CD4-positive, alpha-beta T cell (primary cell): Measurements from ENCODE around the gene PLEKHA7. TPM values are rescaled to one million over a fixed set of nuclear protein-coding genes. Genes with fewer than 3 reads are reported as not detected.

ENCODE experiments used
- ATAC-seq: fragments of 200-7000 bp; cut with Tn5 transposase; one replicate; pipeline ENCODE4 v1.10.0; 2022; ENCODE audit warnings: mild to moderate bottlenecking; ENCODE audit not compliant: poor library complexity
- CTCF ChIA-PET: fragments of 350-600 bp; sonication (Branson Sonifier 250); formaldehyde crosslinking; loops from one replicate; lab custom pipeline; 2021; ENCODE audit warnings: antibody characterized with exemption, inconsistent platforms; lab: Charles Lee
- POLR2A ChIA-PET: fragments of 350-600 bp; sonication (Branson Sonifier 250); formaldehyde crosslinking; loops from one replicate; lab custom pipeline; 2021; ENCODE audit warnings: antibody characterized with exemption, inconsistent platforms; lab: Charles Lee
- DNase-seq, 14 experiments: peaks; one replicate each; pipeline ENCODE4 v3.0.0-alpha.2; 2013 to 2020; ENCODE audit warnings: mixed read lengths in 2 of 14
- H3K27ac ChIP-seq, 2 donors: one replicate each; pipeline versions ENCODE4 v1.5.1 to v1.7.0; 2013; ENCODE audit warnings: low read length in 2 of 2, low read depth in 1 of 2, mild to moderate bottlenecking in 1 of 2
- H3K27me3 ChIP-seq, 2 experiments: 1 replicate in 1 of 2; 2 replicates in 1 of 2; pipeline versions ENCODE4 v1.6.1 to v1.7.0; 2013; ENCODE audit warnings: low read length in 2 of 2, control low read depth in 1 of 2, mild to moderate bottlenecking in 1 of 2, moderate library complexity in 1 of 2; ENCODE audit not compliant: insufficient read depth in 2 of 2, control insufficient read depth in 1 of 2
- H3K36me3 ChIP-seq: one replicate; pipeline ENCODE4 v1.6.1; 2013; ENCODE audit warnings: low read length, control low read depth; ENCODE audit not compliant: insufficient read depth
- H3K4me1 ChIP-seq: one replicate; pipeline ENCODE4 v1.6.1; 2013; ENCODE audit warnings: low read length, control low read depth; ENCODE audit not compliant: insufficient read depth
- H3K4me3 ChIP-seq: one replicate; pipeline ENCODE4 v1.5.1; 2013; ENCODE audit warnings: mild to moderate bottlenecking, low read length, moderate library complexity
- H3K9me3 ChIP-seq, 2 experiments: 1 replicate in 1 of 2; 2 replicates in 1 of 2; pipeline versions ENCODE4 v1.6.1 to v1.7.0; 2013; ENCODE audit warnings: low read length in 2 of 2, mild to moderate bottlenecking in 2 of 2, control low read depth in 1 of 2, moderate library complexity in 1 of 2; ENCODE audit not compliant: control insufficient read depth in 1 of 2, insufficient read depth in 1 of 2
- H3K27ac Mint-ChIP-seq: one replicate; pipeline ENCODE4 v1.8.0; 2020; ENCODE audit warnings: mixed read lengths
- H3K27me3 Mint-ChIP-seq: one replicate; pipeline ENCODE4 v1.8.0; 2021; ENCODE audit warnings: mixed read lengths
- H3K36me3 Mint-ChIP-seq: one replicate; pipeline ENCODE4 v1.8.0; 2021; ENCODE audit warnings: low read depth, mixed read lengths
- H3K4me1 Mint-ChIP-seq: one replicate; pipeline ENCODE4 v1.8.0; 2021; ENCODE audit warnings: low read depth, mixed read lengths
- H3K4me3 Mint-ChIP-seq: one replicate; pipeline ENCODE4 v1.8.0; 2020; ENCODE audit warnings: mild to moderate bottlenecking, mixed read lengths
- H3K9me3 Mint-ChIP-seq: one replicate; pipeline ENCODE4 v1.8.0; 2020; ENCODE audit warnings: mixed read lengths
- intact Hi-C, 2 experiments: fragments of 100-400 bp; cut with DNase I in 1 of 2; cut with micrococcal nuclease in 1 of 2; formaldehyde crosslinking; loops; one replicate each; pipeline versions ENCODE4 v1.15.1 to v1.9.0; 2023 to 2025; cut with DNase I, micrococcal nuclease
- total RNA-seq, 174 experiments: library from RNA in 2 of 174; stranded (reverse) in 2 of 174; gene quantifications; one replicate each; pipeline ENCODE4 v1.2.3 and lab custom pipeline; 2021 to 2026
- TF ChIP-seq, protein P1 (sequence below): fragments of 200-600 bp; IDR thresholded peaks from one replicate; pipeline ENCODE4 v1.8.0; 2022; ENCODE audit warnings: antibody characterized with exemption, mild to moderate bottlenecking

The PLEKHA7 gene
- total RNA-seq, 2 experiments from 2014 or later = 4.5 to 4.8 TPM

DNA sequence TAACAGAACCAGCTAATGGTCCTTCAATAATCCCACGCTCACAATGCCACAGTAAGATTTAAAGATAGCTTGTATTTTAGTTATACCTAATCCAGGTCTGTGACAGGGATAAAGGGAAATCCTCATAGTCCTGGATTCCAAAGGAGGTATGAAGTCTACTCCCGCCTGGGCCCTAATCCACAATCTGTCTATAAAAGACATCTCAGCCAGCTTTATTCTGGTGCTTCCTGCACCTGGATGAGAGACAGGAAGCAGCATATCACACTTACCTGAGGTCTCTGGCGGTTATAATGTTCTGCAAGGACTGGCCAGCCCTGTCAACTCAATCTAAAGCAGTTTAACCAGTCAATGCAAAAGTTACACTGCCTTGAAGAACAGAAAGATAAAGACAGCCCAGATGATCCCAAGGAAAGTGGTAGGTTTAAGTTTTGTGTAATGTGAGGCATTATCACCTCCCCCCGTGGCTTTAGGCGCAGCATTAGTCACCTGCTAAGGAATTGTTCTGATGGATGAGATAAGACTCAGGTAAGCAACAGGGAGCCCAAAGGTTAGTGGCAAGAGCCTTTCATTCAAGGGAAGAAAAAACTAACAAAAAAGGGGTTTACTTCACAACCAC is 57.6 kb downstream of the PLEKHA7 start:
- H3K4me3 ChIP-seq = no peak overlapping the region
- Mint-ChIP-seq H3K4me3 (no peak overlapping the region), H3K9me3 (no peaks in the 10 kb centered on the region), H3K36me3 (no peaks in the 10 kb centered on the region), H3K4me1 (peaks cover 9% of the 10 kb centered on the region), H3K27ac (no peak overlapping the region), H3K27me3 (no peaks in the 10 kb centered on the region)
- TF ChIP-seq, protein P1, sequence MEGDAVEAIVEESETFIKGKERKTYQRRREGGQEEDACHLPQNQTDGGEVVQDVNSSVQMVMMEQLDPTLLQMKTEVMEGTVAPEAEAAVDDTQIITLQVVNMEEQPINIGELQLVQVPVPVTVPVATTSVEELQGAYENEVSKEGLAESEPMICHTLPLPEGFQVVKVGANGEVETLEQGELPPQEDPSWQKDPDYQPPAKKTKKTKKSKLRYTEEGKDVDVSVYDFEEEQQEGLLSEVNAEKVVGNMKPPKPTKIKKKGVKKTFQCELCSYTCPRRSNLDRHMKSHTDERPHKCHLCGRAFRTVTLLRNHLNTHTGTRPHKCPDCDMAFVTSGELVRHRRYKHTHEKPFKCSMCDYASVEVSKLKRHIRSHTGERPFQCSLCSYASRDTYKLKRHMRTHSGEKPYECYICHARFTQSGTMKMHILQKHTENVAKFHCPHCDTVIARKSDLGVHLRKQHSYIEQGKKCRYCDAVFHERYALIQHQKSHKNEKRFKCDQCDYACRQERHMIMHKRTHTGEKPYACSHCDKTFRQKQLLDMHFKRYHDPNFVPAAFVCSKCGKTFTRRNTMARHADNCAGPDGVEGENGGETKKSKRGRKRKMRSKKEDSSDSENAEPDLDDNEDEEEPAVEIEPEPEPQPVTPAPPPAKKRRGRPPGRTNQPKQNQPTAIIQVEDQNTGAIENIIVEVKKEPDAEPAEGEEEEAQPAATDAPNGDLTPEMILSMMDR = no peak
- no peak for DNase-seq
- H3K36me3 ChIP-seq = no peaks in the 10 kb centered on the region
- no peaks in the 10 kb centered on the region for H3K4me1 ChIP-seq
- ATAC-seq = no peak
- H3K27ac ChIP-seq = no peak overlapping the region
- H3K9me3 ChIP-seq = no peaks in the 10 kb centered on the region
- ChIA-PET CTCF (no interaction called here), POLR2A (no interaction called here)
- no peaks in the 10 kb centered on the region for H3K27me3 ChIP-seq
- intact Hi-C loops = no loop called here

DNA sequence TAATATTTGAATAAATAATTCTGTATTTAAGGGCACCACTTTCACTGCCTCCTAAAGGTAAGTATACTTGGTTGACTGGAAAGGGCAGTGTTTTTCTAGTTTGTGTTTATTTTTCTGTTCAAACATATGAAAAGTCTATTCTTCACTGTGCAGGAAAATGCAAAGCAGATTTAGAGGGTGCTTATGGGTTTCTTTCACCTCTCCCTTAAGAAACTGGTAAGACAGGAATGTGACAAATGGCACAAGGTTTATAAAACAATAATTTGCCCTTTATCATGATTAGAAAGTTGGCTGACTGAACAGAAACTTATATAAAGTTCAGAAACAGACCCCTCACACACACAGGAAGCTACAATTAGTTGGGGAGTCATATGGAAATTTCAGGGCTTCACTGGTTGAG is 60.6 kb downstream of the PLEKHA7 start:
- Histone ChIP-seq H3K36me3 (no peaks in the 10 kb centered on the region), H3K9me3 (no peaks in the 10 kb centered on the region), H3K27ac (no peak overlapping the region), H3K4me1 (no peaks in the 10 kb centered on the region), H3K27me3 (no peaks in the 10 kb centered on the region), H3K4me3 (no peak overlapping the region)
- CTCF ChIA-PET = no interaction called here
- POLR2A ChIA-PET = no interaction called here
- Mint-ChIP-seq H3K27ac (no peak overlapping the region), H3K4me1 (no peaks in the 10 kb centered on the region), H3K4me3 (no peak overlapping the region), H3K36me3 (no peaks in the 10 kb centered on the region), H3K27me3 (no peaks in the 10 kb centered on the region), H3K9me3 (no peaks in the 10 kb centered on the region)
- intact Hi-C loops = no loop called here
- TF ChIP-seq, protein P1 = no peak
- ATAC-seq (no peak), DNase-seq (no peak)

DNA sequence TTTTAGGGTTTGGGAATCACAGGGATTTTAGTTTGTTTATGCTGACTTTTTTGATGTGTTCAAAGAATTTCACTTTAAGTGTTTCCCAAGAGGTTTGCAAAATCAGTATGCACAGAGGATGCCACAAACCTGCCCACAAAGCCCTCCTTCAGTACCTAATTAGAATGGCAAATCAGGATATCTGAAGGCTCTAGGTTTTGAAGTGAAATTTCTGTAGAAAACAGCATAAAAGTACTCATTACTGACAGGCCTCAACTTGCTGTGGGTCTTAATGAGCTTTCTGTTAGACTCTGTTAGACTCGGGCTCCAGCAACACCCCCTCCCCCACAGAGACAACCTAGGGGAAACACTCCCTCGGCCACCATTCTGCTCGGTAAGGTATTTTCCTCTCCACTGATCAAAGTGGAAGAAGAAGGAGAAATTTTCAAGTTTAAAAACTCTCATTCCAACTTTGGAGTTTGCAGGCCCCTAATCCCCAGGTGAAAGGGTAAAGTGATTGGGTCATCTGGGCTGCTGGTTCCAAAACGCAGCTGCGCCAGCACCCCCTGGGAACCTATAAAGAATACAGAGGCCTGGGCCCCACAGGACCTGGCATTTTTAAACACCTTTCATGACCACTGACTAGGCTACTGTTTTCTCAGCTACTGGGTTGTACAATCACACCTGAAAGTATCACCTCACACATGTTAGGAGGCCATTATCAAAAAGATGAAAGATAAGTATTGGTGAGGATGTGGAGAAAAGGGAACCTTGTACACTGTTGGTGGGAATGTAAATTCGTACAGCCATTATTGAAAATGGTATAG is 67.5 kb downstream of the PLEKHA7 start:
- no peak overlapping the region for H3K27ac ChIP-seq
- TF ChIP-seq, protein P1 = no peak
- Mint-ChIP-seq H3K36me3 (no peaks in the 10 kb centered on the region), H3K9me3 (no peaks in the 10 kb centered on the region), H3K27ac (no peak overlapping the region), H3K4me1 (no peaks in the 10 kb centered on the region), H3K27me3 (no peaks in the 10 kb centered on the region), H3K4me3 (no peak overlapping the region)
- H3K27me3 ChIP-seq = no peaks in the 10 kb centered on the region
- intact Hi-C loops = loop anchor here in 1 of 2 experiments (5.0 kb wide), 1 partner anchor 116 kb away; no protein-coding TSS in a partner anchor
- no peaks in the 10 kb centered on the region for H3K36me3 ChIP-seq
- H3K4me1 ChIP-seq = no peaks in the 10 kb centered on the region
- H3K4me3 ChIP-seq = no peak overlapping the region
- no peaks in the 10 kb centered on the region for H3K9me3 ChIP-seq
- ChIA-PET CTCF (interaction anchor here (1.3 kb wide), 1 partner anchor 117 kb away, joined by 5 read pairs; no protein-coding TSS in a partner anchor), POLR2A (no interaction called here)
- DNase-seq = no peak
- ATAC-seq = no peak
